ENCODE results near the gene SHLD2. TPM values are rescaled to one million over a fixed set of nuclear protein-coding genes. Genes with fewer than 3 reads are reported as not detected.
"Not testable (repeated sequence)": the region's sequence is repeated elsewhere in the genome, so short reads cannot be mapped to it uniquely, and the experiment has no call there.

The SHLD2 gene
- total RNA-seq, 2 experiments from 2014 or later = 34.3 to 37.3 TPM

DNA sequence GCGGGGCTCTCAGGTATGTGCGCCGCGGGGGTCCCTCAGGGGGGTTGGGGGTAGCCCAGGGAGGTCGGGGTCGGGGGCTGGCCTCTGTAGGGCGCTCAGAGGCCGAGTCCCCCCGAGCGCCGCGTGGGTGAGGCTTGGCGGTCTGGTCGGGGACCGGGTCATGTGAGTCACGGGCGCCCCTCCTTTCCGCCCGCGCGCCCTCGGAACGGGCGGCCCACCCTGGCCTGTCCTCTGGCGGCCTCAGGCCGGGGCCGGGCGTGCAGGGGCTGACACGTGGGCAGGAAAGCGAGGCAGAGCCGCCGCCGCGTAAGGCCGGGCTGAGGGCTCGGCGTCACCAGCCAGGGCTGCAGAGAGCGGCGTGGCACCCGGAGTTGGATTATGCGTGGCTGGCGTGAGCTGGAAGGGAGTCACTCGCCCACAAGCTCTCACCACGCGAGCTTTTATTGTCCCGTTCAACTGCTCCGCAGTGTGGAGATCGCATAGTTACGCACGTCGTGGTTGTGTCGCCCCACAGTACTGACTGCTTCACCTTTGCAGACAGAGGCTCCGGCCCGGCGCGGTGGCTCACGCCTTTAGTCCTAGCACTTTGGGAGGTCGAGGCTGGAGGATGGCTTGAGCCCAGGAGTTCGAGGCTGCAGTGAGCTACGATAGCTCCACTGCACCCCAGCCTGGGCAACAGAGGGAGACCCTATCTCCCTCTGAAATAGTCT lies 385 bp downstream of the SHLD2 start:
- TF ChIP-seq EZH2phosphoT487 (IDR thresholded peaks at IDR 0.05; ENCODE audit: borderline replicate concordance, low read depth, low read length) (no peak), CTCF (conservative IDR thresholded peaks at IDR 0.05; ENCODE audit: low read length) (no peak)
- no TSS peak for BruUV-seq (replicated peaks)
- ChIA-PET POLR2A (interaction anchor here (0.6 kb wide), 1 partner anchor 234 kb away, joined by 3 read pairs; no protein-coding TSS in a partner anchor), CTCF (ENCODE audit: unreplicated experiment) (no interaction called here)
- no peaks in the 10 kb centered on the region; the same call in 1 of the 2 replicates for H3K9me3 ChIP-seq (ENCODE audit: low read length)
- peak overlapping the region; percentile 80 for H3K27ac ChIP-seq (ENCODE audit: low read depth, low read length, poor library complexity, severe bottlenecking)
- peaks cover 43% of the 10 kb centered on the region for H3K36me3 ChIP-seq (ENCODE audit: insufficient read depth, low read length)
- peaks cover 44% of the 10 kb centered on the region for H3K4me1 ChIP-seq (ENCODE audit: insufficient read depth, low read length, poor library complexity, severe bottlenecking)
- peak overlapping the region; percentile 79 for H3K4me2 ChIP-seq (ENCODE audit: low read length)
- intact Hi-C loops (cut with micrococcal nuclease; ENCODE audit: unreplicated experiment) = loop anchor here (10.0 kb wide), 3 partner anchors 701 to 1899 kb away; partner anchors contain the start of genes FAS and STAMBPL1
- no peaks in the 10 kb centered on the region for H3K9me2 ChIP-seq (ENCODE audit: insufficient read depth, low read length)
- peaks cover 52% of the 10 kb centered on the region for H3K79me2 ChIP-seq (ENCODE audit: insufficient read depth, low read depth, low read length)
- H3K4me3 ChIP-seq (ENCODE audit: low read depth, low read length, poor library complexity, severe bottlenecking) = peak overlapping the region; percentile 85
- peak; percentile 75 for DNase-seq (ENCODE audit: low spot score)
- H4K20me1 ChIP-seq (ENCODE audit: insufficient read depth, low read length) = peaks cover 24% of the 10 kb centered on the region
- H2AFZ ChIP-seq (ENCODE audit: low read length) = peak overlapping the region; percentile 74

DNA sequence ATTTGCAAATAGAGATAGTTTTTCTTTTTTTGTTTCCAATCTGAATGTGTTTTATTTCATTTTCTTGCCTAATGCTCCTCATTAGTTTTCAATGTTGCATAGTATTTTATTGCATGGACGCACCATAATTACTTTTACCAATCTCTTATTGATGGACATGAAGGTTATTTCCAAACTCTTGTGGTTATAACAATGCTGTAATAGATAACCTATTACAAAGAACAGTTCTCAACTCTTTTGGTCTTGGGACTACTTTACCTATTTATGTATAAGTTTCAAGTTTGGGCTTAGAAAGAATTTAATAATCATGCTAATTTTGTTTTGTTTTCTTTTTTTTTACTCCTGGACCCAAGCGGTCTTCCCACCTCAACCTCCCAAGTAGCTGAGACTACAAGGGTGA lies 7.0 kb downstream of the SHLD2 start:
- ChIA-PET CTCF (ENCODE audit: unreplicated experiment) (no interaction called here), POLR2A (no interaction called here)
- Histone ChIP-seq H3K9me2 (ENCODE audit: insufficient read depth, low read length) (no peaks in the 10 kb centered on the region), H3K27ac (ENCODE audit: low read depth, low read length, poor library complexity, severe bottlenecking) (no peak overlapping the region), H3K4me1 (ENCODE audit: insufficient read depth, low read length, poor library complexity, severe bottlenecking) (peaks cover 11% of the 10 kb centered on the region), H2AFZ (ENCODE audit: low read length) (no peak overlapping the region), H3K4me2 (ENCODE audit: low read length) (no peak overlapping the region), H3K79me2 (ENCODE audit: insufficient read depth, low read depth, low read length) (peaks cover 3% of the 10 kb centered on the region; the same call in 1 of the 2 replicates), H3K9me3 (ENCODE audit: low read length) (no peaks in the 10 kb centered on the region; the same call in 1 of the 2 replicates), H3K4me3 (ENCODE audit: low read depth, low read length, poor library complexity, severe bottlenecking) (no peak overlapping the region), H4K20me1 (ENCODE audit: insufficient read depth, low read length) (no peaks in the 10 kb centered on the region), H3K36me3 (ENCODE audit: insufficient read depth, low read length) (peaks cover 79% of the 10 kb centered on the region)
- BruUV-seq (replicated peaks) = no TSS peak
- intact Hi-C loops (cut with micrococcal nuclease; ENCODE audit: unreplicated experiment) = no loop called here
- DNase-seq (ENCODE audit: low spot score) = no peak
- no peak for TF ChIP-seq CTCF (conservative IDR thresholded peaks at IDR 0.05; ENCODE audit: low read length)
- no peak for TF ChIP-seq EZH2phosphoT487 (IDR thresholded peaks at IDR 0.05; ENCODE audit: borderline replicate concordance, low read depth, low read length)

DNA sequence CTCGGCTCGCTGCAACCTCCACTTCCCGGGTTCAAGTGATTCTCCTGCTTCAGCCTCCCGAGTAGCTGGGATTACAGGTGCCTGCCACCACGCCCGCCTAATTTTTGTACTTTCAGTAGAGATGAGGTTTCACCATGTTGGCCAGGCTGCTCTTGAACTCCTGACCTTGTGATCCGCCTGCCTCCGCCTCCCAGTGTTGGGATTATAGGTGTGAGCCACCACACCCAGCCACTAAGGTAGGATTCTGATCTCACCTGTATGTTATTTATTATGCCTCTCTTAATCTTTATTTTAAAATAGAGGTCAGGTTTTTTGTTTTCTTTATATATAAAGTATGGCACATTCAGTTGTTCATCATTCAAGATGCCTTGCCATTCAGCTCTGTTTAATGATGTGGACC lies 9.7 kb downstream of the SHLD2 start:
- POLR2A ChIA-PET; H3K9me2 ChIP-seq (ENCODE audit: insufficient read depth, low read length); H3K4me3 ChIP-seq (ENCODE audit: low read depth, low read length, poor library complexity, severe bottlenecking); H4K20me1 ChIP-seq (ENCODE audit: insufficient read depth, low read length); CTCF ChIA-PET (ENCODE audit: unreplicated experiment); H3K4me2 ChIP-seq (ENCODE audit: low read length); DNase-seq (ENCODE audit: low spot score); H3K79me2 ChIP-seq (ENCODE audit: insufficient read depth, low read depth, low read length); BruUV-seq (replicated peaks); H3K27ac ChIP-seq (ENCODE audit: low read depth, low read length, poor library complexity, severe bottlenecking); H2AFZ ChIP-seq (ENCODE audit: low read length); intact Hi-C loops (cut with micrococcal nuclease; ENCODE audit: unreplicated experiment); H3K9me3 ChIP-seq (ENCODE audit: low read length); H3K4me1 ChIP-seq (ENCODE audit: insufficient read depth, low read length, poor library complexity, severe bottlenecking): not testable (repeated sequence)
- H3K36me3 ChIP-seq (ENCODE audit: insufficient read depth, low read length) = peaks cover 80% of the 10 kb centered on the region

Data from OCI-LY7 (cell line).